ENCODE measurements around the gene DNAJC4.

- TF ChIP-seq CTCF (IDR thresholded peaks at IDR 0.05; ENCODE audit: low read depth, low read length) (no peak), POLR2A (IDR thresholded peaks at IDR 0.05; ENCODE audit: extremely low read depth, insufficient read length) (no peak)
- TF ChIP-seq, protein P1, sequence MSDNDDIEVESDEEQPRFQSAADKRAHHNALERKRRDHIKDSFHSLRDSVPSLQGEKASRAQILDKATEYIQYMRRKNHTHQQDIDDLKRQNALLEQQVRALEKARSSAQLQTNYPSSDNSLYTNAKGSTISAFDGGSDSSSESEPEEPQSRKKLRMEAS (IDR thresholded peaks at IDR 0.05; ENCODE audit: low read depth, low read length) = no peak
Observed at GRCh38 chr11:64267207-64267945, 37.0 kb downstream of the DNAJC4 start.
